K562 (cell line): ENCODE data around the gene HNMT. TPM values are rescaled to one million over a fixed set of nuclear protein-coding genes. Genes with fewer than 3 reads are reported as not detected.
A peak's percentile ranks its signal among the peaks of the same experiment; 100 is the strongest.

Experiments used
- GABPA ChIP-seq: fragments of 200-800 bp; sonication (Bioruptor generic); conservative IDR thresholded peaks from 2 replicates; pipeline ENCODE4 v1.6.1; 2016; ENCODE audit warnings: low read depth, missing genetic modification characterization, missing compliant biosample characterization
- RBM17 ChIP-seq: fragments of 200-400 bp; formaldehyde crosslinking; IDR thresholded peaks from 2 replicates; pipeline ENCODE4 v1.6.1; 2017; ENCODE audit warnings: low read depth, mild to moderate bottlenecking, low read length, borderline replicate concordance
- SIN3A ChIP-seq, 2 experiments: fragments of 150-350 bp in 1 of 2; IDR thresholded peaks; 2 replicates each; pipeline ENCODE4 v1.6.1; 2011 to 2016; ENCODE audit warnings: borderline replicate concordance in 2 of 2, low read depth in 2 of 2, low read length in 2 of 2, mild to moderate bottlenecking in 2 of 2, moderate library complexity in 2 of 2; ENCODE audit not compliant: control insufficient read depth in 1 of 2
- SOX6 ChIP-seq: fragments of 450-650 bp; IDR thresholded peaks from 2 replicates; pipeline ENCODE4 v1.6.1; 2014; ENCODE audit warnings: mild to moderate bottlenecking
- ZNF224 ChIP-seq: sonication (generic); formaldehyde crosslinking; IDR thresholded peaks from 2 replicates; pipeline ENCODE4 v1.8.0; 2022; ENCODE audit warnings: mild to moderate bottlenecking, missing genetic modification reagents
- ZNF232 ChIP-seq: sonication (generic); formaldehyde crosslinking; IDR thresholded peaks from 2 replicates; pipeline ENCODE4 v1.8.0; 2022; ENCODE audit warnings: mild to moderate bottlenecking, missing genetic modification reagents
- ZNF3 ChIP-seq: fragments of 250-450 bp; sonication (Bioruptor Pico); IDR thresholded peaks from 2 replicates; pipeline ENCODE4 v1.5.0; 2021; ENCODE audit warnings: mild to moderate bottlenecking, moderate library complexity
- ZNF584 ChIP-seq: fragments of 200-800 bp; sonication (Bioruptor generic); IDR thresholded peaks from 2 replicates; pipeline ENCODE4 v1.6.1; 2016; ENCODE audit warnings: low read depth, mild to moderate bottlenecking, missing genetic modification characterization, missing compliant biosample characterization
- ZNF717 ChIP-seq: fragments of 250-450 bp; sonication (Bioruptor Pico); IDR thresholded peaks from 2 replicates; pipeline ENCODE4 v1.5.0; 2021
- polyA plus RNA-seq, 8 experiments: library from polyadenylated mRNA; depleted of rRNA in 4 of 8; stranded (reverse) in 5 of 8; unstranded in 3 of 8; fragments of >200 nt; fragmentation: Nextera tagmentation in 2 of 8; fragmentation: Illumina TruSeq in 1 of 8; extraction: Ambion mirVana in 2 of 8; extraction: Trizol in 1 of 8; gene quantifications; 2 replicates each; pipeline versions ENCODE4 v1.2.1 to v1.2.3, GENCODE V29; 2011 to 2014; ENCODE audit warnings: inconsistent platforms in 1 of 8, missing spikeins in 1 of 8
- total RNA-seq, 7 experiments: library from RNA; depleted of rRNA in 6 of 7; stranded (reverse); fragments of >200 nt in 6 of 7; fragmentation: Illumina TruSeq in 2 of 7; extraction: Trizol in 2 of 7; gene quantifications; 2 replicates each; pipeline versions ENCODE4 v1.2.1 to v1.2.3, GENCODE V29; 2011 to 2021; ENCODE audit warnings: low replicate concordance in 1 of 7
- TF ChIP-seq, protein P1 (sequence below): sonication (generic); IDR thresholded peaks from 2 replicates; pipeline ENCODE4 v1.6.1; 2016
- TF ChIP-seq, protein P2 (sequence below): fragments of 250-450 bp; sonication (Bioruptor Pico); IDR thresholded peaks from 2 replicates; pipeline ENCODE4 v1.6.1; 2021; ENCODE audit warnings: mild to moderate bottlenecking
- TF ChIP-seq, protein P3 (sequence below): IDR thresholded peaks from 2 replicates; pipeline ENCODE4 v1.6.1; 2011; ENCODE audit not compliant: insufficient read length; ENCODE audit errors: extremely low read depth
- TF ChIP-seq, protein P4 (sequence below): sonication (generic); formaldehyde crosslinking; IDR thresholded peaks from 2 replicates; pipeline ENCODE4 v1.8.1; 2023; ENCODE audit warnings: mild to moderate bottlenecking, missing genetic modification reagents
- TF ChIP-seq, protein P5 (sequence below): IDR thresholded peaks from 3 replicates; pipeline ENCODE4 v1.6.1; 2011; ENCODE audit warnings: borderline replicate concordance, mild to moderate bottlenecking, moderate library complexity; ENCODE audit not compliant: insufficient read length; ENCODE audit errors: extremely low read depth

Gene HNMT
- total and polyA plus RNA-seq, 9 of the 15 experiments (the other 6 are each of a cell fraction or from before 2014, with no cell fraction given), result 3.1 to 10.9 (median 5.3) TPM

DNA sequence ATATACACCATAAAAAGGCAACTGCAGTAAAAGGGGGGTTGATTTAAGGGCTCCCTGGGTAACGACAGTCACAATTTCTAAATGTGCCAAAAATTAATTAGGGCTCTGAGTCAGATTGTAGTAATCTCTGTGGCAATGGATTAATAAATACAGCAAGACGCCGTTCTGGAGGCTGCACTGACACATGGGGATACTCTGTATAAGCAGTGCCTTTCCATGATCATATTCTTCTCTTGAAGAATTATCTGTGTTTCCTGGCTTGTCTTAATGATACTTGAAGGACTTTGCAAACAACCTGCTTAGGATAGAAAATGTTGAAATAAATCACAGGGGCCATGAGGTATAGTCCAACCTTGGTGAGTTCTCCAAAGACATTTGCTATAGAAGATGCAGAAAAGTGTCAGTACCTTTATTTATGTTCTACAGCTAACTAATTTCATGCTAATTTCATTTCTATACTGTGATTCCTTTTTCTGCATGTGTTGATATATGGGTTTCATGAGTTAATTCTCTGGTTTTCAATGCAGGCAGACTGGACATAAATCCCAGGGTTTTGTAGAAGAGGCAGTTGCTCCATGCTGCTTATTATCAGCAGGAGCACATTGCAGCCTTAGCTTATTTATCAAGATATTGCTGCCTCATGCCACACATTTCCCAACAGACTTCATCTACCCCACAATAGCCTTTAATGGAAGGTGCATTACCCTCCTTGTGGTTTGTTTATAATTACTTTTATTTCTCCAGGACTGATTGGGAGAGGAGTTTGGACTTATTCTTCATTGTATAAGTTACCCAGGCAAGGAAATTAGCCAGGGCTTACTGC, 54.8 kb downstream of the HNMT start (continued):
- TF ChIP-seq ZNF3 (CRISPR knock-in tag) (no peak), ZNF224 (no peak), GABPA (no peak), SIN3A (IDR thresholded peaks at IDR 0.05; ENCODE audit: borderline replicate concordance in 2 of 2, control insufficient read depth in 1 of 2, low read depth in 2 of 2, low read length in 2 of 2) (no peak), ZNF232 (CRISPR knock-in tag) (no peak), ZNF584 (CRISPR knock-in tag) (peak; percentile 44; the same call in 1 of the 2 replicates), RBM17 (no peak), ZNF717 (CRISPR knock-in tag) (no peak), SOX6 (peak; percentile 80; the same call in 1 of the 2 replicates)
- TF ChIP-seq, protein P1, sequence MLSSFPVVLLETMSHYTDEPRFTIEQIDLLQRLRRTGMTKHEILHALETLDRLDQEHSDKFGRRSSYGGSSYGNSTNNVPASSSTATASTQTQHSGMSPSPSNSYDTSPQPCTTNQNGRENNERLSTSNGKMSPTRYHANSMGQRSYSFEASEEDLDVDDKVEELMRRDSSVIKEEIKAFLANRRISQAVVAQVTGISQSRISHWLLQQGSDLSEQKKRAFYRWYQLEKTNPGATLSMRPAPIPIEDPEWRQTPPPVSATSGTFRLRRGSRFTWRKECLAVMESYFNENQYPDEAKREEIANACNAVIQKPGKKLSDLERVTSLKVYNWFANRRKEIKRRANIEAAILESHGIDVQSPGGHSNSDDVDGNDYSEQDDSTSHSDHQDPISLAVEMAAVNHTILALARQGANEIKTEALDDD, result 0 out of 2 replicates have a peak, but pooled peaks have one; percentile 22
- TF ChIP-seq, protein P2, sequence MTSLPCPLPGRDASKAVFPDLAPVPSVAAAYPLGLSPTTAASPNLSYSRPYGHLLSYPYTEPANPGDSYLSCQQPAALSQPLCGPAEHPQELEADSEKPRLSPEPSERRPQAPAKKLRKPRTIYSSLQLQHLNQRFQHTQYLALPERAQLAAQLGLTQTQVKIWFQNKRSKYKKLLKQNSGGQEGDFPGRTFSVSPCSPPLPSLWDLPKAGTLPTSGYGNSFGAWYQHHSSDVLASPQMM (CRISPR knock-in tag), result no peak
- TF ChIP-seq, protein P3, sequence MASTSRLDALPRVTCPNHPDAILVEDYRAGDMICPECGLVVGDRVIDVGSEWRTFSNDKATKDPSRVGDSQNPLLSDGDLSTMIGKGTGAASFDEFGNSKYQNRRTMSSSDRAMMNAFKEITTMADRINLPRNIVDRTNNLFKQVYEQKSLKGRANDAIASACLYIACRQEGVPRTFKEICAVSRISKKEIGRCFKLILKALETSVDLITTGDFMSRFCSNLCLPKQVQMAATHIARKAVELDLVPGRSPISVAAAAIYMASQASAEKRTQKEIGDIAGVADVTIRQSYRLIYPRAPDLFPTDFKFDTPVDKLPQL, result no peak
- TF ChIP-seq, protein P4, sequence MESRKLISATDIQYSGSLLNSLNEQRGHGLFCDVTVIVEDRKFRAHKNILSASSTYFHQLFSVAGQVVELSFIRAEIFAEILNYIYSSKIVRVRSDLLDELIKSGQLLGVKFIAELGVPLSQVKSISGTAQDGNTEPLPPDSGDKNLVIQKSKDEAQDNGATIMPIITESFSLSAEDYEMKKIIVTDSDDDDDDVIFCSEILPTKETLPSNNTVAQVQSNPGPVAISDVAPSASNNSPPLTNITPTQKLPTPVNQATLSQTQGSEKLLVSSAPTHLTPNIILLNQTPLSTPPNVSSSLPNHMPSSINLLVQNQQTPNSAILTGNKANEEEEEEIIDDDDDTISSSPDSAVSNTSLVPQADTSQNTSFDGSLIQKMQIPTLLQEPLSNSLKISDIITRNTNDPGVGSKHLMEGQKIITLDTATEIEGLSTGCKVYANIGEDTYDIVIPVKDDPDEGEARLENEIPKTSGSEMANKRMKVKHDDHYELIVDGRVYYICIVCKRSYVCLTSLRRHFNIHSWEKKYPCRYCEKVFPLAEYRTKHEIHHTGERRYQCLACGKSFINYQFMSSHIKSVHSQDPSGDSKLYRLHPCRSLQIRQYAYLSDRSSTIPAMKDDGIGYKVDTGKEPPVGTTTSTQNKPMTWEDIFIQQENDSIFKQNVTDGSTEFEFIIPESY (CRISPR knock-in tag), result no peak
- TF ChIP-seq, protein P5, sequence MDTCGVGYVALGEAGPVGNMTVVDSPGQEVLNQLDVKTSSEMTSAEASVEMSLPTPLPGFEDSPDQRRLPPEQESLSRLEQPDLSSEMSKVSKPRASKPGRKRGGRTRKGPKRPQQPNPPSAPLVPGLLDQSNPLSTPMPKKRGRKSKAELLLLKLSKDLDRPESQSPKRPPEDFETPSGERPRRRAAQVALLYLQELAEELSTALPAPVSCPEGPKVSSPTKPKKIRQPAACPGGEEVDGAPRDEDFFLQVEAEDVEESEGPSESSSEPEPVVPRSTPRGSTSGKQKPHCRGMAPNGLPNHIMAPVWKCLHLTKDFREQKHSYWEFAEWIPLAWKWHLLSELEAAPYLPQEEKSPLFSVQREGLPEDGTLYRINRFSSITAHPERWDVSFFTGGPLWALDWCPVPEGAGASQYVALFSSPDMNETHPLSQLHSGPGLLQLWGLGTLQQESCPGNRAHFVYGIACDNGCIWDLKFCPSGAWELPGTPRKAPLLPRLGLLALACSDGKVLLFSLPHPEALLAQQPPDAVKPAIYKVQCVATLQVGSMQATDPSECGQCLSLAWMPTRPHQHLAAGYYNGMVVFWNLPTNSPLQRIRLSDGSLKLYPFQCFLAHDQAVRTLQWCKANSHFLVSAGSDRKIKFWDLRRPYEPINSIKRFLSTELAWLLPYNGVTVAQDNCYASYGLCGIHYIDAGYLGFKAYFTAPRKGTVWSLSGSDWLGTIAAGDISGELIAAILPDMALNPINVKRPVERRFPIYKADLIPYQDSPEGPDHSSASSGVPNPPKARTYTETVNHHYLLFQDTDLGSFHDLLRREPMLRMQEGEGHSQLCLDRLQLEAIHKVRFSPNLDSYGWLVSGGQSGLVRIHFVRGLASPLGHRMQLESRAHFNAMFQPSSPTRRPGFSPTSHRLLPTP, result no peak
